ENCODE data around the gene ASIC2.
A peak's percentile ranks its signal among the peaks of the same experiment; 100 is the strongest.

The ASIC2 gene

DNA sequence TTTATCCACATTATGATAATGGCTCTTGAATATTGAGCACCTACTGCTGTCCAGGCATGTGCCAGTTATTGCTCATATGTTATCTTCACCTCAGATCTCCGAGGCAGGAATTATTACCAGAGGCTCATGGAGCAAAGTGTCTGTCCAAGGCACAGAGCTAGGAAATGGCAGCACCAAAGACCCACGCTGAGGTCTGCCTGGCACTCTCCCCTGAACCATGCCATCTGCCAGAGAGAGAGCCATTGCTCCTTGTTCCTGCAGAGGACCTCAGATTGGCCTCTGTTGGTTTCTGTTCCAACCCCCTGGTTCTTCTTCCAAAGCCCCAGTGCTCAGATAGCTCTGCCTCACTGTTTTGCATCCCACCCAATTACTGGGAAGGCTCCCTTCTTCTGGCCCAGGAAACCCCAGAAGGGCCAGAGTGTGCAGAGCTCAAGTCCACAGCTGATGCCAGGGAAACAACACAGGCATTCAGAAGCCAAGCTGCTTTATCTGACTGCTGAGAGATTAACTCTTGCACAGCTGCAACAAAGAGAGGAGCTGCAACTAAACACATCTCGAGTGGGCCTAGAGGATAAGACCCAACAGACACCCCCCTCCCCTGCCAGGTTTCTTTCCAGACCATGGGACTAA, 5.9 kb downstream of the ASIC2 start:
- DNase-seq = no peak

DNA sequence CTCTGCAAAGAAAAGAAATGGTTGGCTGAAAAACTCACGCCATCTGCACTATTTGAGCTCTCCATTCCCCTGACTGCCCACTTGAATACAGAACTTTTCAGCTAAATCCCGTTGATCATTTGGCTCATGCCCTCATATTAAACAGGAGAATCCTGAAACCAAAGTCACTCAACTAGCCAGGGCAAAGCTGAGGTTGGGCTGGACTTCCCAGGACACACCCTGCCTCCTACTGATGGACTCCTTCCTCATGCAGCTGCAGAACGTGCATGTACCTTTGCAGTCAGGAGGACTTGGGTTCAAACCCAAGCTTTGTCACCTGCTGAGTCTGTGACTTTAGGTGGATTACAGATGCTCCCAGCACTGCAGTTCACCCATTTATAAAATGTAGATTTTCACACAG, 7.7 kb downstream of the ASIC2 start:
- DNase-seq = no peak

DNA sequence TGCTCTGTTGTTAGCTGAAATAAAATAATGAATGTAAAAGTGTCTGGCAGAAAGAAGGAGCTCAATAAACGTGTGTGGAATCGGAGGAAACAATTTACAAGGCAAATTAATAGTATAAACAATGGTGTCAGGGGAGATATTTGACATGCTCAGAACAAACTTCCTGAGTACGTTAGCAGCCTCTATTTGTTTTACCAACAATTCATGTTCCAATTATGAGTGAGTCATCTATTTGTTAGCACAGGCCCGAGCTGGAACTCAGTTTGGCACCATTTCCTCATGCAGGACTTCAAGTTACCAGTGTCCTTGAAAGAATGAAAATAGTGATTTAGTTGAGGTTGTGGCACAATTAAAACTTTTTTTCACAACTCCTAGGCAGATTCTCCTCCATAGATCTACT, 9.1 kb downstream of the ASIC2 start:
- peak; percentile 33 for DNase-seq

DNA sequence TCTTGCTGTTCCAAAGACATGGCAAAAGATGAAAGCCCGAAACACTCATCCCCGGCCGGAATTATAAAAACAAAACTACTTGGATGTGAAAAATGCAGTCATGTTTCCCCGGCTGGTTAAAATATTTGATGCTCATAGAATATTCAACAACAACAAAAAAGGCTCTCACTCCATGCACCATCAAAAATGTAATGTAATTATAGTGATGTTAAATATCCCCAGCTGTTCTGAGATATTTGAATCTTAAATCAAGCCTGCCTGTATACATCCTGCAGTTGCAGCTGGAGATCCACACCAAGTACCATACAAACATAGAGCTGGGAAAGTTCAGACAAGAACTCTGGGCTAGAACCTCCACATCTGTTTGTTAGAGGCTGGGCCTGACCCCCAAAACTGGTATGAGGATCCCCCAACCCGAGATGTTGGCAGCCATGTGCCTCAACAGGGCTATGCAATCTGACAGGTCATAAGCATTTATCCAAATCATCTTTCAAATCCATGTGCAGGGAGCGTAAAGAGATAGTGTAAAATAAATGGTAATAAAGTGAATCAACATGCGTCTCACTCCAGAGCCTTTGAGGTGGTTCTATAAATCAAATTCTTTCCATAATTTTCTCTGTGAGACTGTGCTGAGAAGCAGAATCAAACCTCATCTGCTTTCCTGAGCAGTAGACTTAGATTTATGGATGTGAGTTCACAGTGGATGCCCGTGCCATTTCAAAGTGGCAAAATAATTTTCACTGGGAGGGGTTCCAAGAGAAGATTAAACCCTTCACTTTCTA, 12.7 kb downstream of the ASIC2 start:
- DNase-seq = no peak

DNA sequence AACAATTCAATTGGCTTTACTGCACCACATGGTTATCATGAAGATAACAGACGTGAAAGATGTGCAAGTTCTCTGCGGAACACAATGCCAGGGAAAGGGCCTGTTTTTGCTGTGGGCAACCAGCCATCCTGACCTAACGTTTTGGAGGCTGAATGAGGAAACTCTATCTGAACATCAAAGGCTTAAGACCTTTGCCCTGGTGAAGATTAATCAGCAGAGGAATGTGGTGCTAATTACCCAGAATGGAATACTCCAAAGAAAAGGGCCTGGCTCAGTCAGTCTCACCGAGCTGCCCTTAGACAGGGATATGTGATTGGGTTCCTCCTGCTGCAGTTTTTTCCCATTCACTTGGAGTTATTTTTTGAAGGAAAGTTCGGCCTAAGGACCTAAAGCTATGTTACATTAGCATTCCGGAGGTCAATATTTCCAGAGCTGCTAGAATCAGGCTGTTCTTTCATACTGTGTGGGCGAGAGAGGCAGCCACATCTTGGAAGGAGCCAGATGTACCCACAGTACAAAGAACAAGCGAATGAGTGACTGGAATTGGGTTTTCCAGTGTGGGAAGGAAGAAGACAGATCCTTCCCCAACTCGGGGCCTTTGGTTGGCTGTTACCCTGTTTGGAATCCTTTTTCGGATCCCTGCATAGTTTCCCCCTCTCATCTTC, 15.5 kb downstream of the ASIC2 start:
- DNase-seq = no peak

DNA sequence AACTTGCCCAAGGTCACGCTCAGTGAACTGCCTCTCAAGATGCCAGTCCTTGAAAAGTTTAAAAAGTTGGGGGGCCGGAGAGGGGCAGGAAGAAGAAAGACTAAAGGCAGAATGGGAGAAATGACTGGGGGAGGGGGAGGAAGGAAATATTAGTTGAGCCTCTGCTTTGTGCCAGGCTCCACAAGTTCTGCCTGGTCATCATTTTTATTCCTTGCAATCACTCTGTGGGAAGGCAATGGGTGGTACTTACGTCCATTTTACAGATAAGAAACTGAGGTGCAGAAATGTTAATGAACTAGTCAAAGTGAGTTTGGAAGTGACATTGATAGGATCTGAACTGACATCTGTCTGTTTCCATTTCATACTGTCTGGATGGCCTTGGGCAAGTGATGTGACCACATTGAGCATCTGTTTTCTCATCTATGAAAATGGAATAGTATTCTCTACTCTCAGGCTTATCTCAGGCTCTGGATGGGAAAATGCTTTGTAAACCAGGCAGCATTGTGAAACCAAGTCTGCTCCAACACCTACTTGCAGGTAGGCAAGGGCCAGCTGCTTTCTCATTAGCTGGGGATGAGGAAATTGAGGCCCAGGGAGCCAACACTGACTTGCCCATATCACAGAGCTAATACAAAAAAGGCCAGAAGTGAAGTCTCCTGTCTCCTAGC, 19.2 kb downstream of the ASIC2 start:
- DNase-seq = no peak

DNA sequence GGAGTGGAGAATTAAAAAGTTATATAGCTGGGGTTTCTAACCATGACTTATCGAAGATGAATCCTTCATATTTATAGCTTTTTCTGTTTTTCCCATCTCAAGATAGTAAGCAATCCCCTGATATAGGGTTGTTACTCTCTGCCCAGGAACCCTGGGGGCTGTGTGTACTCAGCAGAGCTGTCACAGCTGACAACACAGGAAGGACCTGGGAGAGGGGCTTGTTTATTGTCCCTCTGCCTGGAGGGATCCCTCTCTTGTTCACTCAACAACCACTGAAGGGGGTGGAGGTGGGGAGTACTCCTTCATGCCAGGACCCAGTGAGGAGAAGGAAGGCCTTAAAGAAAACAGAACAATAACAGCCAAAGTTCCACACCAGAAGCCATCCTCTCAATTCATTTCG, 19.8 kb downstream of the ASIC2 start:
- DNase-seq = no peak

DNA sequence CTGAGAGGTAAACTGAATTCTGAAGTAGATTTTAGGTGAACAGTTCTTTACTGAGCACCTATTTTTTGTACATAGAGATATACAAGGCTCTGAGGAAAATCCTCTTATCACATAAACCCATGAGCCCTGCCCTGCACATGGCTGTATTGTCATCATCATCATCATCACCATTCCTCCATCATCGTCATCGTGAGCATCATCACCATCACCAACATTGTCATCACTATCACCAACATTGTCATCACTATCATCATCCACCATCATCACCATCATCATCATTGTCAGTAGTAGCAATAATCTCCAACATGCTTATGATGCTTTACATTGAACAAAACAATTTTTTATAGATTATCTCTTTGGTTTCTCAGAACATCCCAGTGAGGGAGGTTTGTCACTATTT, 20.7 kb downstream of the ASIC2 start:
- DNase-seq = no peak

DNA sequence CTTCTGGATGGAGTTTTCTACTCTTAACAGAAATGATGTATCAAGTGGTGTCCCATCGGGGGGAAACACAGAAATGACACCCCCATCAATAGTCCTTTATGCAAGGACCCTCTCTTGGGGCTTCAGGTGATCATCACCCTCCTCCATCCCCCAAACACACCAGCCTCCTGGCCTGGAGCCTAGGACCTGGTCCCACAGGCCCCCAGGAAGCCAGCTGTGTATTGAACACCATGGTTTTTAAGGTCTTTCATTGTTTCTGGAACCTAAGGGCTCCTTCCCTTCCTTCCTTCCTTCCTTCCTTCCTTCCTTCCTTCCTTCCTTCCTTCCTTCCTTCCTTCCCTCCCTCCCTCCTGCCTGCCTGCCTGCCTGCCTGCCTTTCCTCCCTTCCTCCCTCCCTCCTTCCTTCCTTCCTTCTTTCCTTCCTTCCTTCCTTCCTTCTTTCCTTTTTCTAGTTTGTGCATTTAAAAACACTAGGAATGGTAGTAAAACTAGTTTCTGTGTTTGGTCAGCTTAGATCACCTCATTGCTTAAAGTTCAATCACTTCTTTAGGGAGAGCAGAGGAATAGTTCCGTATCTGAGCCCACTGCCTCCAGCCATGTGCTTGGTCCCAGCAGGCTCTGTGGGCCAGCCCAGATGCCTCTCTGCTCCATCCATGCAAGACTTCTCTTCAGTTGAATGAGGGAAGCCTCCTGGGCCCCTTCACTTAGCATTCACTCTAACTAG, 23.6 kb downstream of the ASIC2 start:
- no peak for DNase-seq

DNA sequence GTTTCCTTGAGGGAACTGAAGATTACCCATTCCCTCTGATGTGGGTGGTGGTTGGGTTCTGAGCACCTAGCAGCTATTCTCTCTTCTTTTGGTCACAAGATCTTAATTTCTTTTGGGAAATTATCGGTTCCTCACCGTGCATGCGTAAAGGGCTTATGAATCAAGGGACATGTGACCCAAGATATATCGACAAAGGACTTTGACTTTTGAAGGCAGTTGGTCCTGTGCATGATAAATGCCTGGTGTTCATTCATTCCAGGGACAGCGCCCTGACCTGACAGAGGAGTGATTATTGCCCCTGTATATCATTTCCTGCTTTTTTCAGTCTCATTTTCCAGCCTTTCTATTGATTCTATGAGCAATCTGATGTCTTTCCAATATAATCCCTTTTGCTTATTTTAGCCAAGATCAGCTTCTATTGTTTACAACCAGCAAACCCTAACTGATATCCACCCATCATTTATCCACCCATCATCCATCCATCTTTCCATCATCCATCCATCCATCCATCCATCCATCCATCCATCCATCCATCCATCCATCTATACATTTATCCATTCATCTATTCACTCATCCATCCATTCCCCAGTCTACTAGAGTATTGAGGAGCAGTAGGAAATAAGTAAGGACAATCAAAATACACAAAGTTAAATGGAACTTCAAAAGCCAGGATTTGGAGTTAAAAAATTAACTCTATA, 25.1 kb downstream of the ASIC2 start:
- no peak for DNase-seq

DNA sequence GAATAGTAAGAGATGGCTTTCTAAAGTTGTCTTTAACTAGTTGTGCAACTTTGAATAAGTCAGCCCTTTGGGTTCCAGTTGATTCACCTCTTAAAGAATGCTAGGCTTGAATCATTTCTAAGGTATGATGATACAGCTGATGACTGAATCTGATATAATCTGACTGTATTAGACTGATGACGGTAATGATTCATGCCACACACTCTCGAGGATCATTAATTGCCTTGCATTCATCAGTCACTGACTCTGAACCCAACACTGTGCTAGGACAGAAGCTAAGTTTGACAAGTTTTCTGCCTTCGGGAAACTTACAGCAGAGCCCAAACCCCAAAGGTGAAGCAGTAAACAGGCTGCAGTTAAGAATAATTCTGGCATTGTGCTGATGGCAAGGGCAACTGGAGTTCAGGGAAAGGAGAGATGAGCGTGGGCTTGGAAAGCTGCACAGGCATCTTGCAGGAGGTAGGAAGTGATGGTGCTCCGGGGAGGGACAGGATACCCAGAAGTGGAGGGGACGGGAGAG, 25.8 kb downstream of the ASIC2 start:
- DNase-seq = peak; percentile 98

DNA sequence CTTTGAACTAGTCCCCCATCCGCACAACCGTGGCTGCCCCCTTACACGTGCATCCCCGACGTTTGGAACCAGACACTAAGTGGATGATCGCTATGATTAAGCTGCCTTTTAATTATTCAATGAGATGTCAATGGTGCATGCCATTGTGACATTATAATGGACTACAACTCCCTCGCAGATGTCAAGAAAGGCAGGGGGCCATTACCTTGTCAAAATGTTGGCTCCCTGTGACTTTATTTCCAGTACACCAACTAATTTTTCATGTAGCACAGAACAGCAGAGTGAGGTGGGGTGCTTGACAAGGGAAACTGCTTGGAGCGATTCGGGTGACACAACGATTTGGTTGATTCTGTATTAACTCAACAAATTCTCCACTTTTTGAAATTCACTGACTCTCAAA, 26.5 kb downstream of the ASIC2 start:
- DNase-seq = no peak

DNA sequence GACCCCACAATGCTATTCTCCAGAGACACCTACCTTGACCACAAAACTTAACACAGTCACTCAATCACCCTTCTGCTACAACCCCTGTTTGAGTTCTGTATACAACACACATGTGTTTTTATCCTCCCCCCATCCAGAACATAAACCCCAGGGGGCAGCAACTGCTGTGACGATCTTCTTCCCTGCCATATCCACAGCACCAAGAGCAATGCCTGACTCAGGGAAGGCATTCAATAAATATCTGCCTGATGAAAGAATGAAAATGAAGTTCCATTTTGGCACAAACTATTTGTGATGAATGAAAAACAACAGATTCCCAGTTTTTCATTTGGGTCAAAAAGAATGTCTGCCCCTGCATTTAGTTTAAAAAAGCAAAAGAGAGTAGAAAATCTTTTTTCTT, 27.0 kb downstream of the ASIC2 start:
- no peak for DNase-seq

DNA sequence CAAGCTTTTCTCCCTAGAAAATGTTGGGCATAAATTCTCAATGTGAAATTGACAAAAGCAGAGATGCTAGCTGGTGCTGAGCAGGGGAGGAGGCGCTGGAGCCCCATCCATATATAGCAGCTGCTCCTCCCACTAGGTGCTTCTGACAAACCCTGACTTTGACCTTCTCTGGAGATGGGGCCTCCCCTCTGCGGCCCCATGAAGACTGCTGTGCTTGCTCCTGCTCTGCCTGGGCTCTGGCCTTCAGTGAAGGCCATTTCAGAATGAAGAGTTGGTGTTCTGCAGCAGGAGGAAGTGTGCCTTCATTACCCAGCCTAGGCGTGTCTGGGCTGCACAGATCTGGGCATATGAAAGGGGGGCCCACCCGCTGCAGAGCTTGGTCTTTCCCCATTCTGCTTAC, 29.7 kb downstream of the ASIC2 start:
- DNase-seq = no peak

DNA sequence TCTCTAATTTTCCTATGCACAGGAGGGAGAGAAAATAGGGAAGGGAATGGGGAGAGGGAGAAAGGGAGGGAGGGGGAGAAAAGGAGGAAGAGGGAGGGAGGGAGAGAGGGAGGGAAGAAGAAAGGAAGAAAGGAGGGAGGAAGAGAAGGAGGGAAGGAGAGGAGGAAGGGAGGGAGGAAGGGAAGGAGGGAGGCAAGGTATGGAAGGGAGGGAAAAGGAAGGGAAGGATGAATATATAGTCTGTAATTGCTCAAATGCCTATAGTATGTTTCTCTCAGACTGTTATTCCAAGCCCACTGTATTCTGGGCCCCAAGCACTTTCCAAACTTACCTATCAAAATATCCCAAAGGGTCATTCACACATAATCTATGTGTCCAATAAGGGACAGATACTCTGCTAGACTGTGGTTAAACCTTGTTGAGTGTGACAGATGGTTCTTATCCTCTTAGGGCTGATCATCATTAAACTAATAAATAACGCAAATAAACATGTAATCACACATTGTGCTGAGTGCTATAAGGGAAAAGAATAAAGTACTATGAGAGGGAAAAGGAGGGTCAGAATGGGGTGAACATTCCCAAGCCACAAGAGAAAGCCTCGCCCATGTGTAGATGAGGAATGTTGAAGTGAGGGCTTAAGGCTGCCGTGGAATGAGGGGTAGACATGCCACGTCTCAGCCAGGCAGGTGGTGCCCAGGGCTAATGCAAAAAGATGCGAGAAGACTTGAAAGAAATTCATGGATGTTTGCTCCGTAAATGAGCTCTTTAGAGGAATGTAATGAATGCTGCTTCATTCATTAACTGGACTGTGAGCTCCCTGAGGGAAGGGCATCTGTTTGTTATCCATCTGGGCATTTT, 30.6 kb downstream of the ASIC2 start:
- no peak for DNase-seq

DNA sequence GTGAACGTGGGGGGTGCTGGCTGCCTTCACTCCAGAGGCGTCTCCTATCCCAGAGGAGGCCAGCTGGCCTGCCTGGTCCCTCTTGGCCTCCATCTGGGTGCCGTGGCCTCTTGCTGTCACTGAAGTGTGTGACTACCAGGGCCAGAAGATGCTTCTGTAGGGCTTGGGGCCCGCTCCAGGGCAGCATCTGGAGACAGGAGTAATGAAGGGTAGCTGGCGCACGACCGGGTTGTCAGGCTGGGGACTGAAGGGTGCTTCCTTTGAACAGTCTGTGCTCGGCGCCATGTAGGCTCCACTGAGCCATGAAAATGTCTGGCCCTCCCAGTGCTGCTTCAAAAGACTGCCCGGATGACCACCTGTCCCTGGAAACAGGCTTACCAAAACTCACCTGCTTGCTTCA, 31.3 kb downstream of the ASIC2 start:
- no peak for DNase-seq

DNA sequence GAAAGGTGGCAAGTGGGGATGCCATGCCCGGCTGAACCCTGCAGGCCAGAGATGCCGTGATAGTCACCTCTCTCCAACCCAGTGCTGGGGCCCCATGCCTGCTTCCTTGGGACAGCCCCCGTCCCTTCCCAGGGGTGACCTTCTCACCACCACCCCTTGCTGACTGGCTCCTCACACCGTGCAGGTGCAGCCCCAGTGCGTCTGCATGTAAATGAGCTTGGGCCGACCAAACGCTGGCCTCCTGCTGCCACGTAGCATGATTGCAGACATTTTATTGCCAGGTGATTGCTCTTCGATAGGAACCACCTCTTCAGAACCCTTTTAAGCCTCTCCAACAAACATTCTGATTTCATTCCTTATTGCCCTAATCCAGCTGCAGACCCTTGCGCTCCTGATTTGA, 32.5 kb downstream of the ASIC2 start:
- no peak for DNase-seq

DNA sequence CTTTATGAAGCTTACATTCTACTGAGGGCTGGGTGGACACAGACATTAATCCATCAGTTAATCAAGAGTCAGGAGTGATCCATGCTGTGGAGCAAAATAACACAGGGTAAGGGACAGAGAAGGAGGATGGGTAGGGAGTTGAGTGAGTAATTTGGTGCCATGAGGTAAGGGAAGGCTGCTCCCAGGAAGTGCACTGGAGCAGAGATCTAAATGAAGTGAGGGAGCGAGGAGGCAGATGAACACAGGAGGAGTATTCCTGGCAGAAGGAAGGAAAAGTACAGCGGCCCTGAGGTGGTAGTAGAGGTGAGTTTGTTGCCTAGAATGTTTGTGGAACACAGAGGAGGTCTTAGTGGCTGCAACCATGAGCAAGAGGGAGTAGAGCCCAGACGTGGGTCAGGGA, 34.8 kb downstream of the ASIC2 start:
- DNase-seq = peak; percentile 50

DNA sequence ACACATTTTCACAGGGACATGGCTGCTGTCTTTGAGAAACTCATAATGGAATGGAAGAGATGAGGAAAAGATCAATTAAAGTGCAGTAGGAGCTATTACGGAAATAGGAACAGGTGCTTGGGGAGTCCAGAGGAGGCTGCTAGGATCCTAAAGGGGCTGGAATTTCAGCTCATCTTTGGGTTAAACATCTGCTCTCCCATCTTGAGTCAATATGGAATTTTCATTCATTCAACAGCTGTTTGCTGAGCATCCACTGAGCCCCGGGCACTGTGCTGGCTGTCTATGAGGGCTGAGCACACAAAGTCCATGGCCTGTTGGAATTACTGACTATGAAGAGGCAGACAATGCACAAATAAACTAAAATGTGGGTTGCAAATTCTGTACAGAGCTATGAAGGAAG, 47.9 kb downstream of the ASIC2 start:
- DNase-seq = no peak

DNA sequence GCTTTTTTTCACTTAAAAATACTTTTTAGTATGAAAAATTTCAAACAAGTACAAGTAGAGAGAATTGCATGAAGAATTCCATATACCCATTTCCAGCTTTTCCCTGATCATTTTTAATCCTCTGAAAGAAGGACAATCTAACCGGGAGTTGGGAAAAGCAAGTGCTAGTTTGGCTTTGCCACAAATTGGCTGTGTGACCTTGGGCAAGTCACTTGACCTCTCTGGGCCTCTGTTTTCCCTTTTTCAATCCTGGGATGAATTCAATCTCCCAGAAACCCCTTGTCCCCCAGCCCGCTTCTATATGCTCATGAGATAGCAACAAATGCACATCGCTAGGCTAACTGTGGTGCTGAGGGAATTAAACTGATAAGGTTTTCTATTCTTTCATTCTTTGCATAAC, 49.4 kb downstream of the ASIC2 start:
- no peak for DNase-seq

Measured in kidney glomerular epithelial cell (primary cell).